ENCODE measurements around the gene TNFAIP8.

DNA sequence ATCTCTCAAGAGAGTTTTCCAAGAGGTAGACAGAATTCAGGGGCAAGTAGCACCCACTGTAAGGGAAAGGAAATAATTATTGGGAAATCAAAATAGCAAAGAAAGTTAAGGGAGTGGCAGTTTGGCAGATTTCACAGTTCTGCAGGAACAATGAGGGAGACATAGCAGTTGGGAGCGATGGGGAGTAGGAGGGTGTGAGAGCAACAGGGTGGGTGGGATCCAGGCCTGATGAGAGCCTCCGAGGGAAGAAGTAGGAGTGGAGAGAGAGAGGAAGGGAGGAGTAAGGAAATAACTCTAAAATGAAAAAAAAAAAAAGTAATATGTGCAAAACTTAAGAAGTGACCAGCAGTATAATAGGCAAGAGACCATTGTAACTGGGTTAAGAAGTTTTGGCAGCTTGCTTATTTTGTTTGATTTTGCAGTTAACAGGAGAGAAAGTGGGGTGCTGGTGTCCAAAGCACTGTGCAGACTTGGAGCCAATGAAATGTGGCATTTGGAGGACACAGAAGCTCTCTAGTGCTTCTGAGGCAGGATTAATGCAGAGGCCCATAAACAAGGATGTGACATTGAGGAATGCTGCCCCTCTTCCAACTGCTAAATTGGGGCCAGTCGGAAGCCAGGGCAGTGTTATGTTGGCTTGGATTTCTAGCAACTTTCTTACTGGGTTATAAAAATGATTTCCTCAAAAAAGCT, 10.2 kb downstream of the TNFAIP8 start:
- TF ChIP-seq GABPA (IDR thresholded peaks at IDR 0.05; ENCODE audit: low read depth) (no peak), SP1 (IDR thresholded peaks at IDR 0.05; ENCODE audit: low read depth, low read length) (no peak), FOS (IDR thresholded peaks at IDR 0.05; ENCODE audit: borderline replicate concordance, extremely low read depth, insufficient read length) (no peak), EZH2 (IDR thresholded peaks at IDR 0.05; ENCODE audit: borderline replicate concordance, control insufficient read depth, low read depth, low read length) (no peak), CEBPB (IDR thresholded peaks at IDR 0.05; ENCODE audit: borderline replicate concordance in 1 of 2, low read depth in 2 of 2, low read length in 2 of 2) (no peak)
- TF ChIP-seq, protein P1, sequence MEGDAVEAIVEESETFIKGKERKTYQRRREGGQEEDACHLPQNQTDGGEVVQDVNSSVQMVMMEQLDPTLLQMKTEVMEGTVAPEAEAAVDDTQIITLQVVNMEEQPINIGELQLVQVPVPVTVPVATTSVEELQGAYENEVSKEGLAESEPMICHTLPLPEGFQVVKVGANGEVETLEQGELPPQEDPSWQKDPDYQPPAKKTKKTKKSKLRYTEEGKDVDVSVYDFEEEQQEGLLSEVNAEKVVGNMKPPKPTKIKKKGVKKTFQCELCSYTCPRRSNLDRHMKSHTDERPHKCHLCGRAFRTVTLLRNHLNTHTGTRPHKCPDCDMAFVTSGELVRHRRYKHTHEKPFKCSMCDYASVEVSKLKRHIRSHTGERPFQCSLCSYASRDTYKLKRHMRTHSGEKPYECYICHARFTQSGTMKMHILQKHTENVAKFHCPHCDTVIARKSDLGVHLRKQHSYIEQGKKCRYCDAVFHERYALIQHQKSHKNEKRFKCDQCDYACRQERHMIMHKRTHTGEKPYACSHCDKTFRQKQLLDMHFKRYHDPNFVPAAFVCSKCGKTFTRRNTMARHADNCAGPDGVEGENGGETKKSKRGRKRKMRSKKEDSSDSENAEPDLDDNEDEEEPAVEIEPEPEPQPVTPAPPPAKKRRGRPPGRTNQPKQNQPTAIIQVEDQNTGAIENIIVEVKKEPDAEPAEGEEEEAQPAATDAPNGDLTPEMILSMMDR (IDR thresholded peaks at IDR 0.05 in 2 of 3, conservative IDR thresholded peaks at IDR 0.05 in 1 of 3; ENCODE audit: control insufficient read depth in 2 of 3, extremely low read depth in 1 of 3, insufficient read depth in 1 of 3, low read depth in 3 of 3, low read length in 3 of 3), result no peak

All from GM12878 (cell line).